C4-2B (cell line): ENCODE data around the gene YIPF5.

Source experiments
- ZFX ChIP-seq: fragments of 450-650 bp; IDR thresholded peaks from 2 replicates; pipeline ENCODE4 v1.6.1; 2017
- TF ChIP-seq, protein P1 (sequence below): fragments of 450-650 bp; conservative IDR thresholded peaks from 2 replicates; pipeline ENCODE4 v1.5.1; 2017; ENCODE audit warnings: mild to moderate bottlenecking

DNA sequence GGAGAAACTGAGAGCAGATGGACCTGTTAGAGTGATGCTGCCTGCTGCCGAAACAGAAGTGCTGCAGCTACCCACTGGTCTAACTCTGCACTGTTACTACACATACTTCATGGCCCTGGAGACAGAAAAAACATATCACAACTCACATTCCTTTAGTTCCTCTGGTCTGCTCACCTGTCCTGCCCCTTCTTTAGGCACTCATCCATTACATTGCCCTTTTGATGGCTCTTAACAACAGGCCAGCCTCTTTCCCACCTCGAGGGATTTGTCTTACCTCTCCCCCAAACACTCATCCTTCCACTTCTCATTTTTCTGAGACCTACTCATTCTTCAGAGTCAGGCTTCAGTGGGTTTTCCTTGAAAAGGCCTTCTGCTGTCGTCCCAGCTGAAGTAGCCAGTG lies 49.4 kb upstream of the YIPF5 start:
- TF ChIP-seq, protein P1, sequence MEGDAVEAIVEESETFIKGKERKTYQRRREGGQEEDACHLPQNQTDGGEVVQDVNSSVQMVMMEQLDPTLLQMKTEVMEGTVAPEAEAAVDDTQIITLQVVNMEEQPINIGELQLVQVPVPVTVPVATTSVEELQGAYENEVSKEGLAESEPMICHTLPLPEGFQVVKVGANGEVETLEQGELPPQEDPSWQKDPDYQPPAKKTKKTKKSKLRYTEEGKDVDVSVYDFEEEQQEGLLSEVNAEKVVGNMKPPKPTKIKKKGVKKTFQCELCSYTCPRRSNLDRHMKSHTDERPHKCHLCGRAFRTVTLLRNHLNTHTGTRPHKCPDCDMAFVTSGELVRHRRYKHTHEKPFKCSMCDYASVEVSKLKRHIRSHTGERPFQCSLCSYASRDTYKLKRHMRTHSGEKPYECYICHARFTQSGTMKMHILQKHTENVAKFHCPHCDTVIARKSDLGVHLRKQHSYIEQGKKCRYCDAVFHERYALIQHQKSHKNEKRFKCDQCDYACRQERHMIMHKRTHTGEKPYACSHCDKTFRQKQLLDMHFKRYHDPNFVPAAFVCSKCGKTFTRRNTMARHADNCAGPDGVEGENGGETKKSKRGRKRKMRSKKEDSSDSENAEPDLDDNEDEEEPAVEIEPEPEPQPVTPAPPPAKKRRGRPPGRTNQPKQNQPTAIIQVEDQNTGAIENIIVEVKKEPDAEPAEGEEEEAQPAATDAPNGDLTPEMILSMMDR: no peak
- no peak for TF ChIP-seq ZFX
